Liver (tissue), 9 donors: Measurements from ENCODE around the gene GDF11. TPM values are rescaled to one million over a fixed set of nuclear protein-coding genes. Genes with fewer than 3 reads are reported as not detected.

Experiments used
- DNase-seq: peaks from one replicate; pipeline ENCODE4 v3.0.0-alpha.2; 2017; ENCODE audit warnings: low spot score
- H3K27ac ChIP-seq, 2 donors: one replicate each; pipeline ENCODE4 v1.7.0; 2013; ENCODE audit warnings: inconsistent platforms in 2 of 2, low read length in 2 of 2, control low read depth in 1 of 2, low read depth in 1 of 2, mild to moderate bottlenecking in 1 of 2
- H3K27me3 ChIP-seq, 4 donors: one replicate each; pipeline versions ENCODE4 v1.6.1 to v1.7.0; 2013; ENCODE audit warnings: low read length in 3 of 4, inconsistent platforms in 1 of 4, mild to moderate bottlenecking in 1 of 4, moderate library complexity in 1 of 4; ENCODE audit not compliant: control insufficient read depth in 4 of 4, insufficient read depth in 4 of 4
- H3K36me3 ChIP-seq, 4 donors: one replicate each; pipeline versions ENCODE4 v1.6.1 to v1.7.0; 2013; ENCODE audit warnings: low read length in 3 of 4, mild to moderate bottlenecking in 3 of 4, low read depth in 1 of 4, moderate library complexity in 1 of 4; ENCODE audit not compliant: control insufficient read depth in 4 of 4, insufficient read depth in 3 of 4
- H3K4me1 ChIP-seq, 4 donors: one replicate each; pipeline versions ENCODE4 v1.6.1 to v1.7.0; 2013; ENCODE audit warnings: low read length in 3 of 4, mild to moderate bottlenecking in 3 of 4, moderate library complexity in 1 of 4; ENCODE audit not compliant: control insufficient read depth in 4 of 4, insufficient read depth in 4 of 4
- H3K4me3 ChIP-seq, 3 donors: one replicate each; pipeline versions ENCODE4 v1.6.1 to v1.7.0; 2013; ENCODE audit warnings: low read length in 3 of 3, control low read depth in 1 of 3, low read depth in 1 of 3, mild to moderate bottlenecking in 1 of 3
- H3K9ac ChIP-seq, 2 donors: one replicate each; pipeline ENCODE4 v1.7.0; 2013; ENCODE audit warnings: low read length in 2 of 2, mild to moderate bottlenecking in 2 of 2, moderate library complexity in 2 of 2, control low read depth in 1 of 2, low read depth in 1 of 2
- H3K9me3 ChIP-seq, 4 donors: one replicate each; pipeline versions ENCODE4 v1.6.1 to v1.7.0; 2013; ENCODE audit warnings: low read length in 3 of 4; ENCODE audit not compliant: control insufficient read depth in 4 of 4
- EGR1 ChIP-seq, 2 donors: IDR thresholded peaks; 2 replicates each; pipeline ENCODE4 v1.6.1; 2016 to 2018; ENCODE audit warnings: antibody characterized with exemption in 2 of 2, low read depth in 2 of 2
- FOXA1 ChIP-seq: IDR thresholded peaks from 2 replicates; pipeline ENCODE4 v1.6.1; 2016; ENCODE audit warnings: antibody characterized with exemption
- GABPA ChIP-seq, 2 donors: IDR thresholded peaks in 1 of 2; conservative IDR thresholded peaks in 1 of 2; 2 replicates each; pipeline ENCODE4 v1.6.1; 2016; ENCODE audit warnings: antibody characterized with exemption in 2 of 2, mild to moderate bottlenecking in 1 of 2, moderate library complexity in 1 of 2
- HNF4A ChIP-seq, 2 donors: conservative IDR thresholded peaks; 2 replicates each; pipeline ENCODE4 v1.6.1; 2016; ENCODE audit warnings: antibody characterized with exemption in 2 of 2, mild to moderate bottlenecking in 2 of 2
- JUND ChIP-seq, 2 donors: IDR thresholded peaks; 2 replicates each; pipeline ENCODE4 v1.6.1; 2016; ENCODE audit warnings: antibody characterized with exemption in 2 of 2
- MAX ChIP-seq: IDR thresholded peaks from 2 replicates; pipeline ENCODE4 v1.6.1; 2016; ENCODE audit warnings: antibody characterized with exemption
- NR2F2 ChIP-seq: IDR thresholded peaks from 2 replicates; pipeline ENCODE4 v1.6.1; 2016; ENCODE audit warnings: antibody characterized with exemption
- RAD21 ChIP-seq, 2 donors: IDR thresholded peaks; 2 replicates each; pipeline ENCODE4 v1.6.1; 2016; ENCODE audit warnings: antibody characterized with exemption in 2 of 2, mild to moderate bottlenecking in 2 of 2
- RXRA ChIP-seq, 2 donors: IDR thresholded peaks; 2 replicates each; pipeline ENCODE4 v1.6.1; 2017 to 2018; ENCODE audit warnings: antibody characterized with exemption in 2 of 2, mild to moderate bottlenecking in 1 of 2
- SP1 ChIP-seq: IDR thresholded peaks from 2 replicates; pipeline ENCODE4 v1.6.1; 2018; ENCODE audit warnings: antibody characterized with exemption, mild to moderate bottlenecking
- YY1 ChIP-seq: IDR thresholded peaks from 2 replicates; pipeline ENCODE4 v1.6.1; 2016; ENCODE audit warnings: antibody characterized with exemption, mild to moderate bottlenecking
- WGBS: extraction: QIAGEN DNeasy Blood & Tissue Kit; methylation state at CpG from one replicate; pipeline ENCODE4 v1.1.7; 2013; 5-methylcytosine and 5-hydroxymethylcytosine counted together
- polyA plus RNA-seq, 2 donors: library from polyadenylated mRNA; stranded (reverse) in 1 of 2; unstranded in 1 of 2; fragments of 200-250 nt in 1 of 2; fragments of >200 nt in 1 of 2; fragmentation: Nextera tagmentation in 1 of 2; extraction: Ambion mirVana in 1 of 2; gene quantifications; one replicate each; pipeline versions ENCODE4 v1.2.1 to v1.2.3, GENCODE V29; 2013 to 2015
- total RNA-seq, 2 donors: library from RNA; depleted of rRNA; stranded (reverse); fragments of >200 nt; gene quantifications; one replicate each; pipeline ENCODE4 v1.2.3, GENCODE V29; 2014
- TF ChIP-seq, protein P1 (sequence below): IDR thresholded peaks from 2 replicates; pipeline ENCODE4 v1.6.1; 2016; ENCODE audit warnings: antibody characterized with exemption, mild to moderate bottlenecking
- donor health status: healthy.
- donor health status: healthy.
- donor health status: healthy.
- donor health status: healthy.
- donor health status: healthy.

Gene GDF11
- total and polyA plus RNA-seq, 4 donors, result 0.40 to 5.0 (median 0.70) TPM

GRCh38 chr12:55711786-55712553 lies 31.0 kb upstream of the GDF11 start:
- Histone ChIP-seq H3K4me1 (peaks cover 16 to 33% (median 23%) of the 10 kb centered on the region in 4 donors), H3K27me3 (no peaks in the 10 kb centered on the region), H3K9me3 (no peaks in the 10 kb centered on the region), H3K4me3 (no peak overlapping the region), H3K9ac (no peak overlapping the region), H3K36me3 (no peaks in the 10 kb centered on the region), H3K27ac (no peak overlapping the region)
- TF ChIP-seq EGR1 (IDR thresholded peaks at IDR 0.05; ENCODE audit: low read depth in 2 of 2) (no peak), GABPA (IDR thresholded peaks at IDR 0.05 in 1 of 2, conservative IDR thresholded peaks at IDR 0.05 in 1 of 2) (no peak), NR2F2 (no peak), RXRA (IDR thresholded peaks at IDR 0.05) (no peak), YY1 (no peak)
- TF ChIP-seq, protein P1, sequence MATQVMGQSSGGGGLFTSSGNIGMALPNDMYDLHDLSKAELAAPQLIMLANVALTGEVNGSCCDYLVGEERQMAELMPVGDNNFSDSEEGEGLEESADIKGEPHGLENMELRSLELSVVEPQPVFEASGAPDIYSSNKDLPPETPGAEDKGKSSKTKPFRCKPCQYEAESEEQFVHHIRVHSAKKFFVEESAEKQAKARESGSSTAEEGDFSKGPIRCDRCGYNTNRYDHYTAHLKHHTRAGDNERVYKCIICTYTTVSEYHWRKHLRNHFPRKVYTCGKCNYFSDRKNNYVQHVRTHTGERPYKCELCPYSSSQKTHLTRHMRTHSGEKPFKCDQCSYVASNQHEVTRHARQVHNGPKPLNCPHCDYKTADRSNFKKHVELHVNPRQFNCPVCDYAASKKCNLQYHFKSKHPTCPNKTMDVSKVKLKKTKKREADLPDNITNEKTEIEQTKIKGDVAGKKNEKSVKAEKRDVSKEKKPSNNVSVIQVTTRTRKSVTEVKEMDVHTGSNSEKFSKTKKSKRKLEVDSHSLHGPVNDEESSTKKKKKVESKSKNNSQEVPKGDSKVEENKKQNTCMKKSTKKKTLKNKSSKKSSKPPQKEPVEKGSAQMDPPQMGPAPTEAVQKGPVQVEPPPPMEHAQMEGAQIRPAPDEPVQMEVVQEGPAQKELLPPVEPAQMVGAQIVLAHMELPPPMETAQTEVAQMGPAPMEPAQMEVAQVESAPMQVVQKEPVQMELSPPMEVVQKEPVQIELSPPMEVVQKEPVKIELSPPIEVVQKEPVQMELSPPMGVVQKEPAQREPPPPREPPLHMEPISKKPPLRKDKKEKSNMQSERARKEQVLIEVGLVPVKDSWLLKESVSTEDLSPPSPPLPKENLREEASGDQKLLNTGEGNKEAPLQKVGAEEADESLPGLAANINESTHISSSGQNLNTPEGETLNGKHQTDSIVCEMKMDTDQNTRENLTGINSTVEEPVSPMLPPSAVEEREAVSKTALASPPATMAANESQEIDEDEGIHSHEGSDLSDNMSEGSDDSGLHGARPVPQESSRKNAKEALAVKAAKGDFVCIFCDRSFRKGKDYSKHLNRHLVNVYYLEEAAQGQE, result no peak
- no peak for DNase-seq
- 64% methylated on average over 4 of the region's 4 CpGs for WGBS

DNA sequence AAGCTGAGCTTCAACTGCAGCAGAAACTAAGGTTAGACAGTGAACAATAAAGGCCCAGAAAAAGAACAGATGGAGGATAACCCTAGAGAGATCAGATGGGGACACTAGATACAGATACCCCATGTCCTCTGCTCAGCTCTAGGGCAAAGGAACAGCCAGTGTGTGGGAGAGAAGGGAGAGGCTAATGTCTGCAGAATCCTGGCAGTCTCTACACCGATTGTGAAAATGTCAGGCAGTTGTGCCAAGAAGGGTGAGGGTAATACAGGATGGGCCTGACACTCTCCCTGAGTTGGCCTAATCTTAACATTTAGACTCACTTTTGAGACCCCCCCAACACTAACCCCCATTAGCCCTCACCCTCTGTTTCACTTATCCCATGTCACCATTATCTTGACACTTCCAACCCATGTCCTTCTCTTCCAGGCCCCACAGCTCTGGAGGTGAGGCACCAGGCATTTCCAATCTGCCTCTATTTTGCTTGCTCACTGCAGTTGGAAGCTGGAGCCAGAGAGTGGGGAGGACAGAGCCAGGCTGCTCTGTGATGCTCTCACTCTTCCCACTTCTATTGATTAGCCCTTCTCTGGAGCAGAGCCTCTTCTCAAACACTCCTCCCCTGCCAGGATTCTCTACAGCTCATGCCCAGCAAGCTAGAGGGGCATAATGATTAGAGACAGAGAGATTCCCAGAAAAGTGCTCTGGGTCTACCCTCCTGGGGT lies 30.1 kb upstream of the GDF11 start:
- Histone ChIP-seq H3K4me3 (no peak overlapping the region), H3K27me3 (no peaks in the 10 kb centered on the region), H3K9ac (no peak overlapping the region), H3K27ac (no peak overlapping the region), H3K36me3 (no peaks in the 10 kb centered on the region), H3K4me1 (peaks cover 19 to 37% (median 27%) of the 10 kb centered on the region in 4 donors), H3K9me3 (no peaks in the 10 kb centered on the region)
- no peak for DNase-seq
- WGBS, result 36% methylated on average over 1 of the region's 1 CpG
- TF ChIP-seq HNF4A (conservative IDR thresholded peaks at IDR 0.05), result peak in 1 of 2 donors; percentile 56
- no peak for TF ChIP-seq MAX
- peak in 1 of 2 donors; percentile 55 for TF ChIP-seq RXRA (IDR thresholded peaks at IDR 0.05)

DNA sequence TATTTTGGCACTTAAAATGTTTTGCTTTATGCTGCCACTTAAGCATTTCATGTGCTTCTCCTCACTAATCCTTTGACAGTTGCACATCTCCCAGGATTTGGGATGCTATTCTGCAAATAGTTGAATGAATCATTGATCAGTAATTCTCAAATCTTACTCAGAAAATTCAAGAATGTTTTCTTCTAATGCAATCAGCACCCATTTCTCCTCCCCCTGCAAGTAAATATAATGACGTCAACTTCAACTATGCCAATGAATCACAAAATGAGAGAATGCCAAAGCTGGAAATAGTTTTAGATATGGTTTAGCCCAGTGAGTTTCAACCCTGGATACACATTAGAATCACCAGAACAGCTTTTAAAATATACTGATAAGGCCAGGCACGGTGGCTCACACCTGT lies 29.2 kb upstream of the GDF11 start:
- DNase-seq, result no peak
- no peaks in the 10 kb centered on the region for H3K9me3 ChIP-seq
- no peak overlapping the region for H3K27ac ChIP-seq
- TF ChIP-seq GABPA (IDR thresholded peaks at IDR 0.05 in 1 of 2, conservative IDR thresholded peaks at IDR 0.05 in 1 of 2), result no peak
- TF ChIP-seq EGR1 (IDR thresholded peaks at IDR 0.05; ENCODE audit: low read depth in 2 of 2), result no peak
- peak; percentile 26 for TF ChIP-seq YY1
- TF ChIP-seq JUND (IDR thresholded peaks at IDR 0.05), result peak in 1 of 2 donors; percentile 33
- no peak for TF ChIP-seq SP1
- TF ChIP-seq FOXA1, result no peak
- no peak for TF ChIP-seq RAD21 (IDR thresholded peaks at IDR 0.05)
- H3K4me3 ChIP-seq, result no peak overlapping the region
- no peaks in the 10 kb centered on the region for H3K27me3 ChIP-seq
- H3K9ac ChIP-seq, result no peak overlapping the region
- H3K36me3 ChIP-seq, result no peaks in the 10 kb centered on the region
- peaks cover 19 to 35% (median 30%) of the 10 kb centered on the region in 4 donors for H3K4me1 ChIP-seq
- WGBS, result 48% methylated on average over 2 of the region's 2 CpGs
